PC-3 (cell line): Measurements from ENCODE around the gene PARVA. TPM values are rescaled to one million over a fixed set of nuclear protein-coding genes. Genes with fewer than 3 reads are reported as not detected.

ENCODE experiments used
- ATAC-seq: fragments of 200-7000 bp; cut with Tn5 transposase; 2 replicates; pipeline ENCODE4 v1.9.1; 2020; ENCODE audit warnings: mild to moderate bottlenecking, moderate library complexity
- BruUV-seq: library from RNA; stranded (reverse); fragments of 400-500 nt; replicated peaks from 2 replicates; lab custom pipeline; 2021; lab: Mats Ljungman, UMichigan
- CTCF ChIA-PET: fragments of 300-600 bp; sonication (Branson Sonifier 250); formaldehyde crosslinking; loops from one replicate; lab custom pipeline; 2022; ENCODE audit warnings: antibody characterized with exemption; lab: Charles Lee
- POLR2A ChIA-PET: fragments of 300-600 bp; sonication (Branson Sonifier 250); formaldehyde crosslinking; loops from one replicate; lab custom pipeline; 2022; ENCODE audit warnings: antibody characterized with exemption; ENCODE audit not compliant: unreplicated experiment; lab: Charles Lee
- DNase-seq: peaks from one replicate; pipeline ENCODE4 v3.0.0-alpha.2; 2015
- H2AFZ ChIP-seq: fragments of 300-600 bp; sonication (generic); 2 replicates; pipeline ENCODE4 v1.6.0; 2016; ENCODE audit warnings: antibody characterized with exemption, low read length
- H3F3A ChIP-seq: fragments of 300-600 bp; sonication (generic); one replicate; pipeline ENCODE4 v1.6.0; 2017; ENCODE audit warnings: antibody characterized with exemption, low read length, control low read depth, mild to moderate bottlenecking; ENCODE audit not compliant: unreplicated experiment
- H3K27ac ChIP-seq: fragments of 300-600 bp; sonication (generic); 2 replicates; pipeline ENCODE4 v1.5.1; 2016; ENCODE audit warnings: mild to moderate bottlenecking, low read length
- H3K27me3 ChIP-seq: fragments of 300-600 bp; sonication (generic); 2 replicates; pipeline ENCODE4 v1.6.1; 2016; ENCODE audit warnings: low read length, mixed read lengths
- H3K36me3 ChIP-seq: fragments of 300-600 bp; sonication (generic); 2 replicates; pipeline ENCODE4 v1.6.1; 2016; ENCODE audit warnings: low read depth, mixed run types, low read length, mixed read lengths
- H3K4me1 ChIP-seq: fragments of 300-600 bp; sonication (generic); 2 replicates; pipeline ENCODE4 v1.5.1; 2016; ENCODE audit warnings: low read length; ENCODE audit not compliant: insufficient read depth
- H3K4me2 ChIP-seq: fragments of 300-600 bp; sonication (generic); 2 replicates; pipeline ENCODE4 v1.6.0; 2016; ENCODE audit warnings: low read length
- H3K4me3 ChIP-seq: fragments of 300-600 bp; sonication (generic); 2 replicates; pipeline ENCODE4 v1.5.1; 2016; ENCODE audit warnings: mild to moderate bottlenecking, low read length, mixed read lengths
- H3K79me2 ChIP-seq: fragments of 300-600 bp; sonication (generic); 2 replicates; pipeline ENCODE4 v1.6.1; 2017; ENCODE audit warnings: low read length, mixed read lengths
- H3K9ac ChIP-seq: fragments of 300-600 bp; sonication (generic); 2 replicates; pipeline ENCODE4 v1.6.0; 2016; ENCODE audit warnings: mild to moderate bottlenecking, low read length
- H3K9me2 ChIP-seq: fragments of 300-600 bp; sonication (generic); replicated peaks from 2 replicates; pipeline ENCODE4 v1.6.1; 2016; ENCODE audit warnings: mixed run types, low read length, mixed read lengths
- H3K9me3 ChIP-seq: fragments of 300-600 bp; sonication (generic); 2 replicates; pipeline ENCODE4 v1.6.1; 2016; ENCODE audit warnings: low read length, mixed read lengths
- H4K20me1 ChIP-seq: fragments of 300-600 bp; sonication (generic); 2 replicates; pipeline ENCODE4 v1.6.1; 2016; ENCODE audit warnings: low read length, mixed read lengths
- EZH2 ChIP-seq: fragments of 300-600 bp; sonication (generic); IDR thresholded peaks from one replicate; pipeline ENCODE4 v1.6.1; 2017; ENCODE audit warnings: antibody characterized with exemption, mild to moderate bottlenecking, low read length; ENCODE audit not compliant: unreplicated experiment
- EZH2phosphoT487 ChIP-seq: fragments of 300-600 bp; sonication (generic); IDR thresholded peaks from 2 replicates; pipeline ENCODE4 v1.6.1; 2018; ENCODE audit warnings: mild to moderate bottlenecking, antibody characterized with exemption, low read length, borderline replicate concordance
- intact Hi-C: fragments of 100-400 bp; cut with micrococcal nuclease; formaldehyde crosslinking; loops from 2 replicates; pipeline ENCODE4 v1.9.0; 2023
- total RNA-seq: library from RNA; depleted of rRNA; stranded (reverse); fragments of >200 nt; gene quantifications from 2 replicates; pipeline ENCODE4 v1.2.3, GENCODE V29; 2014
- TF ChIP-seq, protein P1 (sequence below): fragments of 300-600 bp; sonication (generic); conservative IDR thresholded peaks from 2 replicates; pipeline ENCODE4 v1.5.1; 2017; ENCODE audit warnings: antibody characterized with exemption, low read depth, mild to moderate bottlenecking, low read length

Gene PARVA
- total RNA-seq, 1 experiment from 2014 or later, result 13.5 TPM

DNA sequence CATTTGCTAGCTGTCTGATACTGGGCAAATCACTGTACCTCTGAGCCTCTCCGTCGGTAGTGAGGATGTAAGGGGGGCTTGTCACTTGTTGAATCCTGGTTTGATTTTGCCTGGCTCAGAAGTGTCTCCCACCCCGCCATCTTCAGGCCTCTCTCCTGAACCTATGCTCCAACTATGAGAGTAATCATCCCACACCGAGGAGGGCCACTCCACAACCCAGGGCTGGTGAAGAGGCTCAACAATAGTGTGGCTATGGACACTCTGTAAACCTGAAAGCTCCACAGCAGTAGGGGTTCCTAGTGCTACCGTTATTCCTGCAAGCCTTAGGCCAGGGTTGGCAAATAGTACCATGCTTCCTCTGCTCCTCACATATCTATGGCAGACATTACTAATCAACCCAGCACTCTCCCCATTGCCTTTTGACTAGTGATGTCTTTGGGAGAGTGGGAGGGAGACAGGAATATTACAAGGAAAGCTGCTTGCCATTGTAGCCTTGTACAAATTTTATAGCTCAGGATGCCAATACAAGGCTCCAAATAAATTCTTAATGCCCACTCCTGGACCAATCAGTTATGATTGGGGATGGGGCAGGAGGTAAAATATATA lies 162.8 kb downstream of the PARVA start:
- Histone ChIP-seq H2AFZ (peak overlapping the region; percentile 64), H3K4me2 (peak overlapping the region; percentile 26; the same call in 1 of the 2 replicates), H4K20me1 (no peaks in the 10 kb centered on the region), H3K9me2 (no peaks in the 10 kb centered on the region), H3K4me3 (no peak overlapping the region), H3K27me3 (no peaks in the 10 kb centered on the region), H3K4me1 (peaks cover 34% of the 10 kb centered on the region), H3K9me3 (no peaks in the 10 kb centered on the region), H3F3A (no peaks in the 10 kb centered on the region), H3K9ac (no peak overlapping the region), H3K27ac (peak overlapping the region; percentile 78), H3K79me2 (no peaks in the 10 kb centered on the region), H3K36me3 (no peaks in the 10 kb centered on the region)
- TF ChIP-seq EZH2, result no peak
- TF ChIP-seq, protein P1, sequence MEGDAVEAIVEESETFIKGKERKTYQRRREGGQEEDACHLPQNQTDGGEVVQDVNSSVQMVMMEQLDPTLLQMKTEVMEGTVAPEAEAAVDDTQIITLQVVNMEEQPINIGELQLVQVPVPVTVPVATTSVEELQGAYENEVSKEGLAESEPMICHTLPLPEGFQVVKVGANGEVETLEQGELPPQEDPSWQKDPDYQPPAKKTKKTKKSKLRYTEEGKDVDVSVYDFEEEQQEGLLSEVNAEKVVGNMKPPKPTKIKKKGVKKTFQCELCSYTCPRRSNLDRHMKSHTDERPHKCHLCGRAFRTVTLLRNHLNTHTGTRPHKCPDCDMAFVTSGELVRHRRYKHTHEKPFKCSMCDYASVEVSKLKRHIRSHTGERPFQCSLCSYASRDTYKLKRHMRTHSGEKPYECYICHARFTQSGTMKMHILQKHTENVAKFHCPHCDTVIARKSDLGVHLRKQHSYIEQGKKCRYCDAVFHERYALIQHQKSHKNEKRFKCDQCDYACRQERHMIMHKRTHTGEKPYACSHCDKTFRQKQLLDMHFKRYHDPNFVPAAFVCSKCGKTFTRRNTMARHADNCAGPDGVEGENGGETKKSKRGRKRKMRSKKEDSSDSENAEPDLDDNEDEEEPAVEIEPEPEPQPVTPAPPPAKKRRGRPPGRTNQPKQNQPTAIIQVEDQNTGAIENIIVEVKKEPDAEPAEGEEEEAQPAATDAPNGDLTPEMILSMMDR, result no peak
- TF ChIP-seq EZH2phosphoT487, result no peak
- ATAC-seq, result no peak
- ChIA-PET POLR2A (no interaction called here), CTCF (interaction anchor here (0.6 kb wide), 1 partner anchor 88 kb away, joined by 3 read pairs; no protein-coding TSS in a partner anchor)
- peak; percentile 27 for DNase-seq
- intact Hi-C loops, result no loop called here
- no TSS peak for BruUV-seq

DNA sequence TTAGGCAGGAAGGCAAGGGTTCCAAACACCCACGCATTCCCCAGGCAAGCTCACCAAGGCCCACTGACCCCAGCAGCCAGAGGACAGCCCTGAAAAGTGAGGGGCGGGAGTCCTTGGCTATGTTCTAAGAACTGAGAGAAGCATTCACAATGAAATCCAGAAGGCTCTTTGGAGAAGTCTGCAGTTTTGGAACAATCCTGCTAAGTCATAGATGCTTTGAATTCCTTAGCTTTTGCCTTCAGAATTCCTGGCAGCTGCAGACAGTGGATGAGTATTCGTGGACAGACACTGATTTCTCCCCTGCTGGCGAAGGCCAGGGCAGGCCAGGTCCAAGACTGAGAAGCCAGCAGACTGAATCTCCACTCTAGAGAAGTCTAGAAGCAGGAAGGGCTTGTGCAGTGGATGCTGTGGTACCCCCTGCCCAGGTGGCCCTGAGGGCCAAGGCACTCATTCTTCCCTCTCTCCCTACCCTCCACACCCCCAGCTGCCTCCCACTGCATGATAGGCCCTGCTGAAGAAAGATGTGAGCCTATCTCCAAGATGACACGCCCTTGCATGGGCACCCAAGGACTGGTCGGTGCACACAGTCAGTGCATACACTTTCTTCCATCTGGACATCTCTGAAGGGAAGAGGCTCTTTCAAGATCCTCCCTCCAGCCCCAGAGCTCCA lies 163.7 kb downstream of the PARVA start:
- Histone ChIP-seq H3K27ac (no peak overlapping the region), H3K9me3 (no peaks in the 10 kb centered on the region), H3K79me2 (no peaks in the 10 kb centered on the region), H3F3A (no peaks in the 10 kb centered on the region), H3K4me3 (no peak overlapping the region), H3K27me3 (no peaks in the 10 kb centered on the region), H3K4me1 (peaks cover 34% of the 10 kb centered on the region), H3K9ac (no peak overlapping the region), H3K9me2 (no peaks in the 10 kb centered on the region), H2AFZ (no peak overlapping the region), H4K20me1 (no peaks in the 10 kb centered on the region), H3K4me2 (no peak overlapping the region), H3K36me3 (no peaks in the 10 kb centered on the region)
- no TSS peak for BruUV-seq
- CTCF ChIA-PET, result interaction anchor here (0.6 kb wide), 1 partner anchor 87 kb away, joined by 3 read pairs; no protein-coding TSS in a partner anchor
- TF ChIP-seq EZH2phosphoT487 (no peak), EZH2 (no peak)
- TF ChIP-seq, protein P1, result no peak
- POLR2A ChIA-PET, result no interaction called here
- intact Hi-C loops, result no loop called here
- peak; percentile 29 for DNase-seq
- no peak for ATAC-seq

DNA sequence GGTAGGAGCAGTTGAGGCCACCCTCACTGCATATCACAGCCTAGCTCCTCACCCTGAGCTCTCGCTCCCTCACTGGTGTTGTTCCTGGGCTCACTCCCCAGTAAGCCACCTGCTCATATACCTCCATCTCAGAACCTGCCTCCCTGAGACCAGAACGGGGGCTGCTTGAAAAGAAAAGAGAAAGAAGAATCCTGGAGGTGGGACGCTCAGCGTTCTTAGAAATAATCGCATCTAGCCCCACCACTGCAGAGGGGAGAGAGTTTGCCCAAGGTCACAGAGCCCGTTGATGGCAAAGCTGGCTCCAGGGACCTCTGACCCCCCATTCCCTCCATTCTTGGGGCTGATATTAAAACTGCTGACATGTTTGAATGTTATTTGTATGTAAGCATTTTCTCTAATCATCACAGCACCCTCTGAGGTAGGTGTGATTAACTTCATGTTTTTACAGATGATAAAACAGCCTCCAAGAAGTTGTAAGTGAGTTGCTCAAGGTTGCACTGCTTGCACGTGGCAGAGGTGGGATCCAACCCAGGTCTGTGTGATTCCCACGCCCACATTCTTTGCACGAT lies 164.3 kb downstream of the PARVA start:
- Histone ChIP-seq H3K9ac (no peak overlapping the region), H3K9me2 (no peaks in the 10 kb centered on the region), H3K27me3 (no peaks in the 10 kb centered on the region), H3K9me3 (no peaks in the 10 kb centered on the region), H2AFZ (no peak overlapping the region), H3K79me2 (no peaks in the 10 kb centered on the region), H3K4me3 (no peak overlapping the region), H4K20me1 (no peaks in the 10 kb centered on the region), H3F3A (no peaks in the 10 kb centered on the region), H3K4me2 (no peak overlapping the region), H3K36me3 (no peaks in the 10 kb centered on the region), H3K4me1 (peaks cover 34% of the 10 kb centered on the region), H3K27ac (no peak overlapping the region)
- ATAC-seq, result no peak
- ChIA-PET POLR2A (no interaction called here), CTCF (no interaction called here)
- no peak for DNase-seq
- BruUV-seq, result no TSS peak
- TF ChIP-seq EZH2phosphoT487 (no peak), EZH2 (no peak)
- TF ChIP-seq, protein P1, result no peak
- intact Hi-C loops, result no loop called here
